ENCODE measurements around the gene CDCA8.

DNA sequence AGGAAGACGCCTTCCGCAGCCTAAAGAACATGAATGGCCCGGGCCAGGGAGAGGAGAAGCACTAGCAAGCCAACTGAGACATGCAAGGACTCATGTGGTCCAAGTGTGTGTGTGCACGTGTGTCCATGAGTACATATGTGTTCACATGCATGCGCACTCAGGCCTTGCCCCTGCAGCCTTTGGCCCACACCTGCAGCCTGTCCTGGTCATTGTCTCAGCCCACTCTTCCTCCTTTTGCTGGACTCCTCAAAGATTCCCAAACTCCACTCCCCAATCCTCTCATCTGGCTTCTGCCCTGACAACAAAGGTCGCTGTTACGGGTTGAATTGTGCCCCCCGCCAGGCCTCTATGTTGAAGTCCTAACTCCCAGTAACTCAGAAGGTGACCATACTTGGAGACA lies 21.9 kb downstream of the CDCA8 start:
- TF ChIP-seq, protein P1, sequence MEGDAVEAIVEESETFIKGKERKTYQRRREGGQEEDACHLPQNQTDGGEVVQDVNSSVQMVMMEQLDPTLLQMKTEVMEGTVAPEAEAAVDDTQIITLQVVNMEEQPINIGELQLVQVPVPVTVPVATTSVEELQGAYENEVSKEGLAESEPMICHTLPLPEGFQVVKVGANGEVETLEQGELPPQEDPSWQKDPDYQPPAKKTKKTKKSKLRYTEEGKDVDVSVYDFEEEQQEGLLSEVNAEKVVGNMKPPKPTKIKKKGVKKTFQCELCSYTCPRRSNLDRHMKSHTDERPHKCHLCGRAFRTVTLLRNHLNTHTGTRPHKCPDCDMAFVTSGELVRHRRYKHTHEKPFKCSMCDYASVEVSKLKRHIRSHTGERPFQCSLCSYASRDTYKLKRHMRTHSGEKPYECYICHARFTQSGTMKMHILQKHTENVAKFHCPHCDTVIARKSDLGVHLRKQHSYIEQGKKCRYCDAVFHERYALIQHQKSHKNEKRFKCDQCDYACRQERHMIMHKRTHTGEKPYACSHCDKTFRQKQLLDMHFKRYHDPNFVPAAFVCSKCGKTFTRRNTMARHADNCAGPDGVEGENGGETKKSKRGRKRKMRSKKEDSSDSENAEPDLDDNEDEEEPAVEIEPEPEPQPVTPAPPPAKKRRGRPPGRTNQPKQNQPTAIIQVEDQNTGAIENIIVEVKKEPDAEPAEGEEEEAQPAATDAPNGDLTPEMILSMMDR (IDR thresholded peaks at IDR 0.05), result no peak
- TF ChIP-seq POLR2A (IDR thresholded peaks at IDR 0.05; ENCODE audit: low read depth) (no peak), POLR2AphosphoS5 (IDR thresholded peaks at IDR 0.05) (no peak)

All from esophagus muscularis mucosa (tissue), 3 donors.